ENCODE data around the gene ADARB1.

The ADARB1 gene

DNA sequence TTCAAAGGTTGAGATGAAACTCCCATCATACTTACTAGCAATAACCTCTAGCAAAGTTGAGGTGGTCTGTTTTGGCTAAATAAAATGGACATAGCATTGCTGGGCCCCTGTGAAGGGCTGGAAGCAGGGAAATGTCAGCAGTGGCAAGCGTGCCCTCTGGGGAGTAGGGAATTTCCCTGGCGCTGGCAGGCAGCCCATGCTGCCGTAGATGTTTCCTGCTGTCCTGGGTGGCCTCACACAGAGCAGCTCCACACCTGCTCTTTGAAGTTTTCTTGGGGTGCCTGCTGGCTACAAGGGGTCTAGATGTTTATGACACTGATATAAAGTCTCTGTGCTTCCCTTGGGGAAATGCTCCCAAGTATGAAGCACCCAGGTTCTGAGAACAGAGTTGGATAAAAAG, 30.2 kb downstream of the ADARB1 start:
- in situ Hi-C loops (cut with MboI; ENCODE audit: low sequenced_read_pairs, unreplicated experiment), result no loop called here
- TF ChIP-seq, protein P1, sequence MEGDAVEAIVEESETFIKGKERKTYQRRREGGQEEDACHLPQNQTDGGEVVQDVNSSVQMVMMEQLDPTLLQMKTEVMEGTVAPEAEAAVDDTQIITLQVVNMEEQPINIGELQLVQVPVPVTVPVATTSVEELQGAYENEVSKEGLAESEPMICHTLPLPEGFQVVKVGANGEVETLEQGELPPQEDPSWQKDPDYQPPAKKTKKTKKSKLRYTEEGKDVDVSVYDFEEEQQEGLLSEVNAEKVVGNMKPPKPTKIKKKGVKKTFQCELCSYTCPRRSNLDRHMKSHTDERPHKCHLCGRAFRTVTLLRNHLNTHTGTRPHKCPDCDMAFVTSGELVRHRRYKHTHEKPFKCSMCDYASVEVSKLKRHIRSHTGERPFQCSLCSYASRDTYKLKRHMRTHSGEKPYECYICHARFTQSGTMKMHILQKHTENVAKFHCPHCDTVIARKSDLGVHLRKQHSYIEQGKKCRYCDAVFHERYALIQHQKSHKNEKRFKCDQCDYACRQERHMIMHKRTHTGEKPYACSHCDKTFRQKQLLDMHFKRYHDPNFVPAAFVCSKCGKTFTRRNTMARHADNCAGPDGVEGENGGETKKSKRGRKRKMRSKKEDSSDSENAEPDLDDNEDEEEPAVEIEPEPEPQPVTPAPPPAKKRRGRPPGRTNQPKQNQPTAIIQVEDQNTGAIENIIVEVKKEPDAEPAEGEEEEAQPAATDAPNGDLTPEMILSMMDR (IDR thresholded peaks at IDR 0.05; ENCODE audit: borderline replicate concordance, control extremely low read depth, extremely low read depth, insufficient read depth, missing control alignments), result no peak
- DNase-seq (ENCODE audit: low spot score), result no peak

DNA sequence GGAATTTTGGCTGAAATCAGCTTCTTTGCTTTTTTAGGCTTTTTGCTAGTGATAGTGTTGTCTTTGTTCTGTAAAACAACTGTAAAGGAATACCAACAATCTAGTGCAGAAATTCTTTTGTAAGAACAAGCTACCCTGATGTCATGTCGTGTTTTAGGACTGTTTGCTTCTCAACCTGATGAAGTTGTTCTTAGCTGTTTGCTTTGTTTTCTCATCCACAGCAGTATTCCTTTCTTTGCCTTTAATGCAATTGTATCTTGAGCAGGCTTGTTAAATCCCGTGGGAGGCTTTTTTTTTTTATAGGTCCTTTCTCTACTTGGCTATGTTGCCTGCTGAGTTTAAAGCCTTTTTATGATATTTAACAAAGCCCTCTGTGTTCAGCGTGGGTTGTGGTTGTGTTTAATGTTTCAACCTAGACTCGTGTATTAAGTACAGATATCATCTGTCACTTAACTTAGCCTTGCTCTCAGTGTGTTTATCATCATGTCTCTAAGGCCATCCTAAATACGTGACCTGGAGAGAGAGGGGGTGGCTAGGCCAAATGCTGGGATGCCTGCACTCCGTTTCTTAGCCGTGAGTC, 31.6 kb downstream of the ADARB1 start:
- TF ChIP-seq, protein P1 (IDR thresholded peaks at IDR 0.05; ENCODE audit: borderline replicate concordance, control extremely low read depth, extremely low read depth, insufficient read depth, missing control alignments), result no peak
- in situ Hi-C loops (cut with MboI; ENCODE audit: low sequenced_read_pairs, unreplicated experiment), result no loop called here
- DNase-seq (ENCODE audit: low spot score), result no peak

DNA sequence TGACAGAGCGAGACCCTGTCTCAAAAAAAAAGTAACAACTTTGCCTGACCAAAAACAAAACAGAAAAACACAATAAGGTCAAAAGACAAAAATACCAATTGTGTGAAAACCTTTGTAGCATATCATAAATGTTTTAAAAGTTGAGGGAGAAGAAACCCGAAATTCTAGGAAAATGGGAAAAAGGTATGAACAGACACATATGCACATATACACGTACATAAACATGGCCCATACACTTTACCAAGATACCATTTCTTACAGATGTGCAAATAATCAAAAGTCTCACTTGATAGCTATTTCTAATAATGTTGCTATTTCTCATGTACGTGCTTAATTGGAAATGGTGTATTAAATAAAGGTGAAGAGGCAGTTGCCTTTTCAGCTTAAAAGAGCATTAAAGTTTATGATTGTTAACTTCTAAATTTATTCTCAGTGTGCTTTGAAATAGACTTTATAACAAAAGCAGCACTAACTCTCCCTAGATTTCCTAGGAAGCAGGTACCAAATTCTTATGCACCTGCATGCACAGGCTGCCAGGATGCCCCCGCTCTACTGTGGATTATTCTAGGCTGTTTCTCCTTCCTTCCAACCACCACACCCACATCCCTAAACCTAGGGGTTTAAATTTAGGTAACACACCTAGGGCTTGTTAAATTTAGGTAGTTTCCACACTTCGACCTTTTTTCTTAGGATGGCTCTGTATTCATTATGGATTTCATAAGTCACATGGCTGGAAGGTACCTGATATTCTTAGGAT, 33.8 kb downstream of the ADARB1 start:
- in situ Hi-C loops (cut with MboI; ENCODE audit: low sequenced_read_pairs, unreplicated experiment), result no loop called here
- TF ChIP-seq, protein P1 (IDR thresholded peaks at IDR 0.05; ENCODE audit: borderline replicate concordance, control extremely low read depth, extremely low read depth, insufficient read depth, missing control alignments), result no peak
- no peak for DNase-seq (ENCODE audit: low spot score)

DNA sequence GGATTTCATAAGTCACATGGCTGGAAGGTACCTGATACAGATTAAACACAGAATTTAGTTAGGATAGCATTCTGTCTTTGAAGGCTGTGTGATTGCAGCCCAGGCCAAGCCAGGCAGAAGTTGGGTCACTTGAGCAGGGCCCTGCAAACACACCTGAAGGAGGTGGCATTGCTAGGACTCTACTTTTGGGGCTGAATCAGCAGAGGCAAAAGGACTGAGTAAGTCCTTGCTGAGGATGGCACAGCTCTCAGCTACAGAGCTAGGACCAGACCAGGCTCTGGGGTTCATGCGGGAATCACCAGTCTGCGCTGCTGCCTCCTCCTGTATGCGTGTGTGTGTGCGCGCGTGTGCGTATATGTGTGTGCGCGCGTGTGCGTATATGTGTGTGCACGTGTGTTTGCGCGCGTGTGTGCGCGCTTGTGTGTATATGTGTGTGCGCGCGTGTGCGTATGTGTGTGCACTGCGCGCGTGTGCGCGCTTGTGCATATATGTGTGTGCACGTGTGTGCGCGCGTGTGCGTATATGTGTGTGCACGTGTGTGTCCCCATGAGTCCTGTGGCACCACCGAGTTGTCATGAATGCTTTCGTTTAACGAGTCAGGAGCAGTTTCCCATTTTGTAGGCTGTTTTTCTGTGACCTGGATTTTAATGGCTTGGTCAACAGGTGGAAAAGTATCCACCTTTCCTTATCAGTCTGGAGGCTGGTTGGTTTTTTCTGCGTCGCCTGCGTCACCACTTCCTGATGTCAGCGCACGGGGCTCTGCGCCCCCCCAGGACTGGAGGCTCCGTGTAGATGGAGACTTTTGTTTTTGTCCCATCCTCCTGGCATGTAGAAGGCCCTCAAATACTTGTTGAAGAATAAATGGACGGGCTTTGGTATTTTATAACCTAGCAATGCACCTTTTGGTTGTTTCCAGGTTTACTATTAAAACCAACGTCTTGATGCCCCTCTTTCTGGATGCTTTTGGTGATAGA, 34.7 kb downstream of the ADARB1 start:
- DNase-seq (ENCODE audit: low spot score), result peak; percentile 55
- TF ChIP-seq, protein P1 (IDR thresholded peaks at IDR 0.05; ENCODE audit: borderline replicate concordance, control extremely low read depth, extremely low read depth, insufficient read depth, missing control alignments), result no peak
- in situ Hi-C loops (cut with MboI; ENCODE audit: low sequenced_read_pairs, unreplicated experiment), result no loop called here

DNA sequence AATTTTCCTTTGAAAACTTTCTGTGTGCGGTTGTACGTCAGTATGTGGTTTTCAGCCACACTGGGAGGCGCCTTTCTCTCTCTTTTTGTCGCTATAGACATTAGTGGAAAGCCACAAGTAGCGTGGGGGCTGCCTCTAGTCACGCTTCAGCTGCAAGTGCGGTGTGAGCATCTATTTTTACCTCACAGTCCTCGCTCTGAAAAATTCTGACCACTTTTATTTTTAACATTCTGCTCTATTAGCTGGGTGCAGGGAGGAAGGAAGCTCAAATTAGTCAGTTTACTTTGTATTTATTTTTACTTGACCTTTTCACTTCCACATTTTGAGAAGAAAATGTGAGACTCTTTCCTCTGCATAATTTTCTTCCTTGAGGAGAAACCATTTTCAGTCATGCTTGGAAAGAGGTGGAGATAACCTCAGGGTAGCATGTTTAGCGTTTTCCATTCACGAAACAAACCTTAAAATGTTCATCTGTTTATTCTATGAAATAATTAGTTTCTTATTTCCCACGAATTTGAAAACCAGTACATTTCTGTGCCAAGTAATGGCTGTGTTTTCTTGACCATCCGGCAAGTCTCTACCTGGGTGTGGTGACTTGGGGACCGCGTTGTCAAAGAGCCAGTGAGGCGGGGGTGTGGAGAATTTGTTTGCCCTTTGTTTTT, 35.6 kb downstream of the ADARB1 start:
- in situ Hi-C loops (cut with MboI; ENCODE audit: low sequenced_read_pairs, unreplicated experiment), result no loop called here
- TF ChIP-seq, protein P1 (IDR thresholded peaks at IDR 0.05; ENCODE audit: borderline replicate concordance, control extremely low read depth, extremely low read depth, insufficient read depth, missing control alignments), result no peak
- peak; percentile 86 for DNase-seq (ENCODE audit: low spot score)
